HepG2 (cell line): Measurements from ENCODE around the gene DOP1B.

Experiments used
- CBX5 ChIP-seq: sonication (generic); formaldehyde crosslinking; IDR thresholded peaks from 2 replicates; pipeline ENCODE4 v1.4.0; 2020; ENCODE audit warnings: missing genetic modification reagents, borderline replicate concordance
- MAFF ChIP-seq: IDR thresholded peaks from 2 replicates; pipeline ENCODE4 v1.6.1; 2011; ENCODE audit warnings: low read depth, low read length, improper control_type of control experiment
- ZNF263 ChIP-seq: sonication (generic); formaldehyde crosslinking; IDR thresholded peaks from 2 replicates; pipeline ENCODE4 v1.4.0; 2020; ENCODE audit warnings: missing genetic modification reagents
- TF ChIP-seq, protein P1 (sequence below): sonication (generic); formaldehyde crosslinking; IDR thresholded peaks from 2 replicates; pipeline ENCODE4 v1.5.0; 2020; ENCODE audit warnings: mild to moderate bottlenecking, missing genetic modification reagents, moderate library complexity
- TF ChIP-seq, protein P2 (sequence below): conservative IDR thresholded peaks from 2 replicates; pipeline ENCODE4 v1.6.1; 2018; ENCODE audit warnings: missing genetic modification reagents

DNA sequence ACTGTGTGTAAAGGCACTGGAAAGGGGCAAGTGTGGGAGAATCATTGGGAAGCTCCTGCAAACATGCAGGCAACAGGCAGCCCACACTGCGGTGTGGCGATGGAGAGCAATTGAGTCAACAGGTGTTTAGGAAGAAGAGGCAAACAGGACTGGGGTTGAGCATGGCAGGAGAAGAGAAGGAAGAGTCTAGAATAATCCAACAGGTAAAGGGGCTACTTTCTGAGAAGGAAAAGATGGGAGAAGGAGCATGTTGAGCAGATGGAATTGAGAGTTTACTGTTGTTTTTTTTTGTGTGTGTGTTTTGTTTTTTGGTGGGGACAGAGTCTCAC, 4.2 kb downstream of the DOP1B start:
- TF ChIP-seq MAFF, result no peak
- TF ChIP-seq CBX5, result no peak
- TF ChIP-seq ZNF263, result no peak
- TF ChIP-seq, protein P1, sequence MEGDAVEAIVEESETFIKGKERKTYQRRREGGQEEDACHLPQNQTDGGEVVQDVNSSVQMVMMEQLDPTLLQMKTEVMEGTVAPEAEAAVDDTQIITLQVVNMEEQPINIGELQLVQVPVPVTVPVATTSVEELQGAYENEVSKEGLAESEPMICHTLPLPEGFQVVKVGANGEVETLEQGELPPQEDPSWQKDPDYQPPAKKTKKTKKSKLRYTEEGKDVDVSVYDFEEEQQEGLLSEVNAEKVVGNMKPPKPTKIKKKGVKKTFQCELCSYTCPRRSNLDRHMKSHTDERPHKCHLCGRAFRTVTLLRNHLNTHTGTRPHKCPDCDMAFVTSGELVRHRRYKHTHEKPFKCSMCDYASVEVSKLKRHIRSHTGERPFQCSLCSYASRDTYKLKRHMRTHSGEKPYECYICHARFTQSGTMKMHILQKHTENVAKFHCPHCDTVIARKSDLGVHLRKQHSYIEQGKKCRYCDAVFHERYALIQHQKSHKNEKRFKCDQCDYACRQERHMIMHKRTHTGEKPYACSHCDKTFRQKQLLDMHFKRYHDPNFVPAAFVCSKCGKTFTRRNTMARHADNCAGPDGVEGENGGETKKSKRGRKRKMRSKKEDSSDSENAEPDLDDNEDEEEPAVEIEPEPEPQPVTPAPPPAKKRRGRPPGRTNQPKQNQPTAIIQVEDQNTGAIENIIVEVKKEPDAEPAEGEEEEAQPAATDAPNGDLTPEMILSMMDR, result no peak
- TF ChIP-seq, protein P2, sequence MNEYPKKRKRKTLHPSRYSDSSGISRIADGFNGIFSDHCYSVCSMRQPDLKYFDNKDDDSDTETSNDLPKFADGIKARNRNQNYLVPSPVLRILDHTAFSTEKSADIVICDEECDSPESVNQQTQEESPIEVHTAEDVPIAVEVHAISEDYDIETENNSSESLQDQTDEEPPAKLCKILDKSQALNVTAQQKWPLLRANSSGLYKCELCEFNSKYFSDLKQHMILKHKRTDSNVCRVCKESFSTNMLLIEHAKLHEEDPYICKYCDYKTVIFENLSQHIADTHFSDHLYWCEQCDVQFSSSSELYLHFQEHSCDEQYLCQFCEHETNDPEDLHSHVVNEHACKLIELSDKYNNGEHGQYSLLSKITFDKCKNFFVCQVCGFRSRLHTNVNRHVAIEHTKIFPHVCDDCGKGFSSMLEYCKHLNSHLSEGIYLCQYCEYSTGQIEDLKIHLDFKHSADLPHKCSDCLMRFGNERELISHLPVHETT (CRISPR knock-in tag), result no peak
